ENCODE data around the gene UPP1. TPM values are rescaled to one million over a fixed set of nuclear protein-coding genes. Genes with fewer than 3 reads are reported as not detected.

Gene UPP1
- total and polyA plus RNA-seq, 2 of the 13 experiments (the other 11 are each of a cell fraction or from before 2014, with no cell fraction given): 5.7 to 9.8 TPM

- TF ChIP-seq GATAD2A (CRISPR knock-in tag; IDR thresholded peaks at IDR 0.05): 0 out of 2 replicates have a peak, but pooled peaks have one; percentile 20
- no peak for TF ChIP-seq RFX3 (CRISPR knock-in tag; IDR thresholded peaks at IDR 0.05)
- no peak; the same call in 1 of the 2 replicates for TF ChIP-seq SMC3 (IDR thresholded peaks at IDR 0.05; ENCODE audit: low read length)
- no peak for TF ChIP-seq SUZ12 (IDR thresholded peaks at IDR 0.05; ENCODE audit: low read depth, low read length)
- TF ChIP-seq, protein P1, sequence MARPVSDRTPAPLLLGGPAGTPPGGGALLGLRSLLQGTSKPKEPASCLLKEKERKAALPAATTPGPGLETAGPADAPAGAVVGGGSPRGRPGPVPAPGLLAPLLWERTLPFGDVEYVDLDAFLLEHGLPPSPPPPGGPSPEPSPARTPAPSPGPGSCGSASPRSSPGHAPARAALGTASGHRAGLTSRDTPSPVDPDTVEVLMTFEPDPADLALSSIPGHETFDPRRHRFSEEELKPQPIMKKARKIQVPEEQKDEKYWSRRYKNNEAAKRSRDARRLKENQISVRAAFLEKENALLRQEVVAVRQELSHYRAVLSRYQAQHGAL (CRISPR knock-in tag; IDR thresholded peaks at IDR 0.05; ENCODE audit: not compliant biosample characterization): no peak
- TF ChIP-seq KMT2B (CRISPR knock-in tag; IDR thresholded peaks at IDR 0.05): no peak
- TF ChIP-seq ZFP62 (CRISPR knock-in tag; IDR thresholded peaks at IDR 0.05): no peak
- TF ChIP-seq ZNF256 (CRISPR knock-in tag; conservative IDR thresholded peaks at IDR 0.05): no peak
- TF ChIP-seq KAT2B (IDR thresholded peaks at IDR 0.05; ENCODE audit: borderline replicate concordance, low read depth, low read length): no peak
- peak; percentile 76 for TF ChIP-seq NR2C2 (CRISPR knock-in tag; IDR thresholded peaks at IDR 0.05; ENCODE audit: borderline replicate concordance)
- no peak for TF ChIP-seq ELF1 (CRISPR knock-in tag; IDR thresholded peaks at IDR 0.05)
- TF ChIP-seq, protein P2, sequence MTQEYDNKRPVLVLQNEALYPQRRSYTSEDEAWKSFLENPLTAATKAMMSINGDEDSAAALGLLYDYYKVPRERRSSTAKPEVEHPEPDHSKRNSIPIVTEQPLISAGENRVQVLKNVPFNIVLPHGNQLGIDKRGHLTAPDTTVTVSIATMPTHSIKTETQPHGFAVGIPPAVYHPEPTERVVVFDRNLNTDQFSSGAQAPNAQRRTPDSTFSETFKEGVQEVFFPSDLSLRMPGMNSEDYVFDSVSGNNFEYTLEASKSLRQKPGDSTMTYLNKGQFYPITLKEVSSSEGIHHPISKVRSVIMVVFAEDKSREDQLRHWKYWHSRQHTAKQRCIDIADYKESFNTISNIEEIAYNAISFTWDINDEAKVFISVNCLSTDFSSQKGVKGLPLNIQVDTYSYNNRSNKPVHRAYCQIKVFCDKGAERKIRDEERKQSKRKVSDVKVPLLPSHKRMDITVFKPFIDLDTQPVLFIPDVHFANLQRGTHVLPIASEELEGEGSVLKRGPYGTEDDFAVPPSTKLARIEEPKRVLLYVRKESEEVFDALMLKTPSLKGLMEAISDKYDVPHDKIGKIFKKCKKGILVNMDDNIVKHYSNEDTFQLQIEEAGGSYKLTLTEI (CRISPR knock-in tag; conservative IDR thresholded peaks at IDR 0.05): no peak
- TF ChIP-seq SNAPC2 (CRISPR knock-in tag; IDR thresholded peaks at IDR 0.05): no peak
- no peak for TF ChIP-seq NFYC (CRISPR knock-in tag; IDR thresholded peaks at IDR 0.05)
- no peak for TF ChIP-seq NFIC (IDR thresholded peaks at IDR 0.05; ENCODE audit: low read length)
- no peak for TF ChIP-seq ZNF367 (CRISPR knock-in tag; IDR thresholded peaks at IDR 0.05; ENCODE audit: borderline replicate concordance)
- no peak for TF ChIP-seq ZNF296 (CRISPR knock-in tag; conservative IDR thresholded peaks at IDR 0.05)
- TF ChIP-seq ZIK1 (CRISPR knock-in tag; IDR thresholded peaks at IDR 0.05; ENCODE audit: borderline replicate concordance, low read depth): no peak
- TF ChIP-seq WIZ (CRISPR knock-in tag; IDR thresholded peaks at IDR 0.05): no peak
- no peak for TF ChIP-seq KLF15 (CRISPR knock-in tag; IDR thresholded peaks at IDR 0.05; ENCODE audit: borderline replicate concordance)
- peak; percentile 14; the same call in 1 of the 2 replicates for TF ChIP-seq MIXL1 (CRISPR knock-in tag; IDR thresholded peaks at IDR 0.05)
- no peak for TF ChIP-seq ZNF143 (CRISPR knock-in tag; IDR thresholded peaks at IDR 0.05)
- no peak for TF ChIP-seq JARID2 (CRISPR knock-in tag; IDR thresholded peaks at IDR 0.05; ENCODE audit: insufficient replicate concordance)
- TF ChIP-seq PLRG1 (conservative IDR thresholded peaks at IDR 0.05): no peak
- no peak for TF ChIP-seq SMARCC2 (IDR thresholded peaks at IDR 0.05)
- no peak for TF ChIP-seq PHF5A (CRISPR knock-in tag; IDR thresholded peaks at IDR 0.05; ENCODE audit: low read depth, unreplicated experiment)
- peak in 1 of 2 experiments; percentile 47; a peak in 1 of 4 replicates for TF ChIP-seq EP300 (IDR thresholded peaks at IDR 0.05; ENCODE audit: low read depth in 2 of 2, low read length in 2 of 2)
- TF ChIP-seq EP300 (CRISPR knock-in tag; IDR thresholded peaks at IDR 0.05; ENCODE audit: borderline replicate concordance): 0 out of 2 replicates have a peak, but pooled peaks have one; percentile 32
- TF ChIP-seq GMEB2 (CRISPR knock-in tag; IDR thresholded peaks at IDR 0.05; ENCODE audit: low read depth): no peak
- peak; percentile 19; the same call in 1 of the 2 replicates for TF ChIP-seq ZNF639 (CRISPR knock-in tag; conservative IDR thresholded peaks at IDR 0.05)
Measured at GRCh38 chr7:48088559-48089045, 463 bp upstream of the UPP1 start (continued).

Data from HepG2 (cell line).